Activated T-cell treated with anti-CD3 and anti-CD28 coated beads for 1 hour (primary cell): ENCODE results near the gene NEK2.
"Not testable (repeated sequence)": the region's sequence is repeated elsewhere in the genome, so short reads cannot be mapped to it uniquely, and the experiment has no call there.

Experiments
- DNase-seq: peaks from one replicate; pipeline ENCODE4 v3.0.0-alpha.2; 2020; ENCODE audit warnings: low read depth

The NEK2 gene

DNA sequence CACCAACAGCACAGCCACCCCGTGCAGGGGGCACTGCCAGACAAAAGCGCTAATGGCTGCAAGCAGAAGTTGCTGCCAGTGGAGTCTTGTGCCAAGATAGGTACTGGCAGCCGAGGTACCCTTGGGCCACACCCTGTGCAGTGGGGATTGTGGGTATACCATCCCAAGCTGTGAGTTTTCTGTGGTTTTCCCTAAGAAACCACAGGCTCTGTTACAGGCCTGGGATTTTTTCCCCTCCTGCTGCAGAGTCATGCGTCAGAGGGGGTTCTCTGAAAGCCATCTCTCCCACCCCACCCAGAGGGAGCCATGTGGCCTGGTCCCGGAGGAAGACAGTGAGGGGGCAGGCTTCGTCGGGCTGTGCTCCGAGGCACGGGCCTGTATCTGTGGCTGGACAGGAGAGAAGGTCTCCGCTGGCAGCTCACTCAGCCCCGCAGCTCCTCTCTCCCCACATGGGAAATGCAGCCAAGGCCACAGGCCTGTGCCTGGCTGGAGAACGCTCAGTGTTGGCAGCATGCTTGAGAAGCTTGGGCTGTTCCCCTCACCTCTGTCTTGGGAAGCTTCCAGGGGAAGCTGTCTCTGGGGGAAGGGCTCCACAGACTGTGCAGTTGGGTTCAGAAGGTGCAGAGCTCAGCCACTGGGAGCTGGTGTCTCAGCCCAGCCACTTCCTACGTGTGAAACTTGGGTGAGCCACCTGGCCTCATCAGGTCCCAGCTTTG is 42.5 kb downstream of the NEK2 start:
- DNase-seq, result no peak

GRCh38 chr1:211632117-211632807 is 43.2 kb downstream of the NEK2 start:
- no peak for DNase-seq

- no peak for DNase-seq
Observed at GRCh38 chr1:211631168-211631567, 44.3 kb downstream of the NEK2 start.

GRCh38 chr1:211630236-211631081 is 45.0 kb downstream of the NEK2 start:
- DNase-seq, result no peak

- no peak for DNase-seq
Observed at GRCh38 chr1:211628417-211628816, 47.0 kb downstream of the NEK2 start.

DNA sequence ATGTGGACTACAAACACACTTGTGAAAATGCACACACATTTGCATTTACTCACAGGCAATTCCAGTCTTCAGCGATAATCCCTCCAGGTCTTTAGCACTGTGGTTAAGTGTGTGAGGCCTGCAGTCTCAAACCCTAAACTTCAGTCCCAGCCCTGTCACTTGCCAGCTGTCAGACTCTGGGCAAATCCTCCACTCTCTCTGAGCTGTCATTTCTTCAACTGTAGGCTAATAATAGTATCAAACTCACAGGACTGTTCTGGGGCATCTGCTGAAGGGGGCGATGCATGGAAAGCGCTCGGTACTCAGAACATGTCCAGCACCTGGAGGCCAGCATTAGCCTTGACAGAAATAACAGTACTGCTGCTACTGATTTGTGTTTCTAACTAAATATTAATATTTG is 48.2 kb downstream of the NEK2 start:
- no peak for DNase-seq

DNA sequence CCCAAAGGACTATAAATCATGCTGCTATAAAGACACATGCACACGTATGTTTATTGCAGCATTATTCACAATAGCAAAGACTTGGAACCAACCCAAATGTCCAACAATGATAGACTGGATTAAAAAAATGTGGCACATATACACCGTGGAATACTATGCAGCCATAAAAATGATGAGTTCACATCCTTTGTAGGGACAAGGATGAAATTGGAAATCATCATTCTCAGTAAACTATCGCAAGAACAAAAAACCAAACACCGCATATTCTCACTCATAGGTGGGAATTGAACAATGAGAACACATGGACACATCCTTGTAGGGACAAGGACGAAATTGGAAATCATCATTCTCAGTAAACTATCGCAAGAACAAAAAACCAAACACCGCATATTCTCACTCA is 49.6 kb downstream of the NEK2 start:
- not testable (repeated sequence) for DNase-seq

DNA sequence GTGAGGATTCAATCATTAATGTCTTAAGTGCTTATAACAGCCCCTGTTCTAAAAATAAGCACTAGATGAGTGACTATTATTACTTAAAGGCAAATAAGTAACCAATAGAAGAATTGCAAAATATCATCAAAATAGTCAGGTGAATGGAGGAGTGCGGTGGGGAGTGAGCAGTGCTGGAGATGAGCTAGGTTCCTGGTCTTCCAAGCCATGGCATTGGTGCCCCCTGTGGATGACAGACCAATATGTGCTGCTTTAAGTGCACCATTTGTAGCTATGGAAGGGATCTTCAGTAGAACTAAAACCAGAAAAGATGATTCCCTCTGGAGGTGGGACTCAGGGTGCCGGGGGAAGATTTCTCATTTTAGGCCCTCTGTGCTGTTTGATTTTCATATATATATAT is 50.4 kb downstream of the NEK2 start:
- DNase-seq, result no peak

- DNase-seq, result no peak
Observed at GRCh38 chr1:211623515-211623914, 51.9 kb downstream of the NEK2 start.

DNA sequence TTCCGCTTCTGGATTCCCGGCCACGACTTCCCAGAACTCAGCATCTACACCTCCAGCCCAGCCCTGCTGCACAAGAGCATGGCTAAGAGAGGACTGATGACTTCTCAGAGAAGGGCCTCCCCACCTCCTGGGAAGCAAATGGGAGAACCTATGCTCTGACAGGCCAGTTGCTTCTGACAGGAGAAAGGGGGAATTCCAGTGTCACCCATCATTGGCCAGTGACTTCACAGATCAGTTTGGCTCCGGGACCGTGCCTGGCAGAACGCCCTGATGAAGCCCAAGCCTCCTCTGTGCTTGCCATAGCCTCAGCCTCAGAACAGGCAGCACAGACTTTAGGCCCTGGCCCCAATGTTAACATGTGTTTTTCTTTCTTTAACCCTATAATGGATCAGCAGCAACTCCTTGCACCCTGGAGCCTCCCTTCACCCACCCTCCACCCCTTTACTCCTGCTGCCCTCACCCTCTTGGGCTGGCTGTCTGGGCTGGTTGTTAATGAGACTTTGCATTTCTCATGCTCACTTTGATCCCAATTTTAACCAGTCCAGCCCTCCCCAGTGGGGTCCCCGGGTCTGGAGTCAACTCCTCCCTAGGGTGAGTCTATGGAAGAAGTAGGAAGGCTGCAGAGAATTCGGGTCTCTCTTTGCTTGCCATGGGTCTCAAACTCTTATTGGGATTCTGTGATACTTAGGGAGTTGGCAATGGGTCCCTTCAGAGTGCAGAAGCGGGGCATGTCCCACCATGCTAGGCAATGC is 53.8 kb downstream of the NEK2 start:
- DNase-seq, result no peak

DNA sequence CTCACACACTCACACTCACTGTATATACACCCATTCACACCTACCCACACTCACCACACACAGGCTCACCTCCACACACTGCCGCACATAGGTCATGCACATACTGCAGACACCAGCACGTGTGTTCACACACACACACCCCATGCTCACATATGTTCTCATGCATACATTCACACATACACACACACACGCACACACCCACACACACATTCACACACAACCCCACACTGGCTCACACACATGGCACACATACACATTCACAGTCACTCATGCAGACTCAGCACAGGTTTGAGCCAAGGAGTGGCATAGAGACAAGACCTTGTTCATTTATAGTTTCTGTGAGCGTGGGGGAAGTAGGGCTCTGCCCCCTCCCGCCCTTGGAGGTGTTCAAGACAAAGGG is 55.3 kb downstream of the NEK2 start:
- no peak for DNase-seq

DNA sequence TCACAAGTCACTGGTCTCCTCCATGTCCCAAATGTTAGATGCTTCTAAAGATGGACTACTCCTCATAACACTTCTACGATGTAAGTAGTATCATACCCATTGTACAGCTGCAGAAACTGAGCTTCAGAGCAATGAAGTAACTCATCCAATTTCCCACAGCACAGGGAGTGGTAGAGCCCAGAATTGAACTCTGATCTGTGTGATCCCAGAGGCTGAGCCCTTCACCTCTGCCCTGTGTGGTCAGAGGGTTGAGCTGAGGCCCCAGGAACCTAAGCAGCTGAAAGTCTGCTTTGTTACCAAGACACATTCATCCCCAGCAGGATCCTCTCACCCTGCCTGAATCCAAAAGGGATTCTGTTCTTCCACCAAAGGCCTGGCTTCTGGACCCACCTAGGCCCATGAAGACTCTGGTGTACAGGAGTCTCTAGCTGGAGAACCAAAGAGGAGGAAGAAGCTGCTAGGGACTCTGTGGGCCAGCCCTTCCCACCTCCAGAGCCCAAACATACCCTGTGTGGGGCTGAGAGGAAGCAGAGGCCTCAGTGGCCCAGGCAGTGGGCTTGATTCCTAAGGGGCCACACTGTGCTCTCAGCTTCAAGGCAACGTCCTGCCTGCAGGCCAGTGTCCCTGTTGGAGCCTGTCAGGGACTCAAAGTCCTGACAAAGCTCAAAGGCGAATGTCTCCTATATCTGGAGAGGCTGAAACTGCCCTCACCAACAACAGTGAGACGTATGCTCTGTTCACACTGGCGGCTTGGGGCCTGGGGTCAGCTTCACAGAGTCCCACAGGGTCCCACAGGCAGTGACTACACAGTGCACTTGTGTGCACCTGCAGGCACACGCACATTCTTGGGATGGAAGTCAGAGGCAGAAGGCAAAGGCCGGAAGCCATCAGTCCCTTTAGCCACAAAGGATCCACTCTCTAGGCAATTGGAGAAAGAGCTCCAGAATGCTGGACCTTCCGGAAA is 56.1 kb downstream of the NEK2 start:
- no peak for DNase-seq

DNA sequence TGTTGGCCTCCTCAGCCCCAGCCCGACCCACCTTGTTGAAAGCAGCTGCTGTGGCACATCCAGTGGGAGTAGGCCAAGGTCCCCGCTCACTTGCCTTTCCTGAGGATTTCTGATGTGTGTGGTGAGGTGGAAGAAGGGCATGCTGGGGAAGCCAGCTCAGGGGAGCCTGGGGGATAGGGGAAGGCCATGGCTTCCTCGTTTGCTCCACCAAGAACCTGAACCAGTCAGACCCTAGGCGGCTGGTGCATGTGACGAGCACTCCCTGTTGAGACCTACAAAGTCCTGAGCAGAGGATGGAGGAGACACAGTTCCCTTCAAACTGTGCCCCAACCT is 58.5 kb downstream of the NEK2 start:
- DNase-seq, result no peak

DNA sequence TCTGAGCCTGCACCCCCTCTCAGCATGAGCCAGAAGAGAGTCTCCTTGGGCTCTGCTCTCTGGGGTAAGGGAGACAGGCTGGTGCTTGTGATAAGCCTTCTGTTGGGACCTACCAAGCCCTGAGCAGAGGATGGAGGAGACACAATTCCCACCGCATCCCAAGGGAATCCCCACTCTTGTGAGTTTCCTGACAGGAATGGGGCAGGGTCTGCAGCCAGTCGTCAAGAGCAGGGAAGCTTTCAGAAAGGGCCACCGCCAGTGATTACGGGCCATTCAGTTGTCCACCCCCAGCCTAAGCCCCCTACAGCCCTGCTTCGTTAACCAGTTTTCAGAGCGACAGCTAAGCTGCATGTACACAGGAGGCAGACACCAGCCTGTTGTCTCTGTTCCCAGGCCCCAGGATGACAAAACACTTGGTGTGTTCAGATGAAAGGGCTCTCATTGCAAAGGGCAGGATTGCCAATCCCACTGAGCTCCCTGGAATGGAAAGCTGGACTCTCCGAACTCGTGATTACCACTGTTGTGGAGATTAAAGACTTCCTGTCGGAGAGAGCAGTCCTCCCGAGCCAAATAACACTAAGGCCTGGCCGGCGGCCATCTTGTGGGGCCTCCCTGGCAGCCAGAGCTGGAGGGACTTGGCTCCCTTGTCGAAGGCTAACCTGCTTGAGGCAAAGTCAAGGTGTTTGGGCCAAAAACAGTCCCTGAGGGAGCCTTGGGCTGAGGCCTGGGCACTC is 59.0 kb downstream of the NEK2 start:
- DNase-seq, result no peak

GRCh38 chr1:211614615-211615014 is 60.8 kb downstream of the NEK2 start:
- no peak for DNase-seq

GRCh38 chr1:211613951-211614350 is 61.5 kb downstream of the NEK2 start:
- DNase-seq, result no peak

- DNase-seq, result no peak
Observed at GRCh38 chr1:211613108-211613947, 62.1 kb downstream of the NEK2 start.

DNA sequence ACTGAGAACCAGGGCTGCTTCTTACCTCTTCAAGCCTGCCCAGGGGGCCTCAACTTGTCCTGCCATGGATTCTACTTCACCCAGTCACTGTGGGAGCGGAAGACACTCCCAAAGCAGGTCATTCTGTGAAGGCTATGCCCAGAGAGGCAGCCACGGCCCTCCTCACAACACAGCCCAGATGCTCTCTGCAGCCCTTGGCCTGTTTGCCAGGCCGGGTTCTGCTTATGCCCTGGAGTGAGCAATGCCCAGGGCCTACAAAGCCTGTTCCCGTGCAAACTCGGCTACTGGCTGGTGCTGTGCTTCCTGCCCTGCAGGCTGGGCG is 62.7 kb downstream of the NEK2 start:
- DNase-seq, result no peak
